NCI-H2171 treated with DMSO at 0.1 percent for 48 hours (cell line): ENCODE data around the gene RIMKLA.

Experiments used
- DNase-seq: peaks from one replicate; lab custom pipeline; 2025; lab: John Stamatoyannopoulos, UW

Gene RIMKLA

GRCh38 chr1:42372796-42373195, 7.8 kb upstream of the RIMKLA start:
- no peak for DNase-seq

GRCh38 chr1:42379794-42380585, 602 bp upstream of the RIMKLA start:
- no peak for DNase-seq

GRCh38 chr1:42381280-42381673, 685 bp downstream of the RIMKLA start:
- peak; percentile 32 for DNase-seq

GRCh38 chr1:42385283-42385682, 4.7 kb downstream of the RIMKLA start:
- DNase-seq, result no peak

- no peak for DNase-seq
Observed at GRCh38 chr1:42386051-42386450, 5.5 kb downstream of the RIMKLA start.

GRCh38 chr1:42392255-42392654, 11.7 kb downstream of the RIMKLA start:
- DNase-seq, result no peak

- DNase-seq, result no peak
Observed at GRCh38 chr1:42392967-42393848, 12.6 kb downstream of the RIMKLA start.

- DNase-seq, result no peak
Observed at GRCh38 chr1:42399315-42400100, 18.9 kb downstream of the RIMKLA start.

- no peak for DNase-seq
Observed at GRCh38 chr1:42403880-42404400, 23.3 kb downstream of the RIMKLA start.

GRCh38 chr1:42414551-42415496, 34.2 kb downstream of the RIMKLA start:
- no peak for DNase-seq

GRCh38 chr1:42417166-42417565, 36.6 kb downstream of the RIMKLA start:
- no peak for DNase-seq

- no peak for DNase-seq
Observed at GRCh38 chr1:42418516-42418915, 37.9 kb downstream of the RIMKLA start.

- peak; percentile 88 for DNase-seq
Observed at GRCh38 chr1:42419126-42419821, 38.7 kb downstream of the RIMKLA start.

GRCh38 chr1:42420121-42420520, 39.5 kb downstream of the RIMKLA start:
- peak; percentile 26 for DNase-seq

GRCh38 chr1:42420911-42421585, 40.5 kb downstream of the RIMKLA start:
- peak; percentile 99 for DNase-seq

GRCh38 chr1:42422737-42423136, 42.1 kb downstream of the RIMKLA start:
- peak; percentile 94 for DNase-seq

GRCh38 chr1:42423681-42424080, 43.1 kb downstream of the RIMKLA start:
- DNase-seq, result peak; percentile 51

- peak; percentile 41 for DNase-seq
Observed at GRCh38 chr1:42424201-42424600, 43.6 kb downstream of the RIMKLA start.

GRCh38 chr1:42427240-42427639, 46.6 kb downstream of the RIMKLA start:
- DNase-seq, result no peak

GRCh38 chr1:42429603-42430002, 49.0 kb downstream of the RIMKLA start:
- DNase-seq, result no peak
